HG03442 (cell line): ENCODE results near the gene GALNT13.

Experiments used
- ATAC-seq: cut with Tn5 transposase; IDR thresholded peaks from one replicate; pipeline ENCODE4 v1.9.1; 2021; ENCODE audit warnings: mild to moderate bottlenecking, moderate library complexity; ENCODE audit not compliant: unreplicated experiment

Gene GALNT13

GRCh38 chr2:154289870-154290269, 418.1 kb downstream of the GALNT13 start:
- ATAC-seq, result no peak

- ATAC-seq, result no peak
Measured at GRCh38 chr2:154291511-154291910, 419.8 kb downstream of the GALNT13 start.

- ATAC-seq, result no peak
Measured at GRCh38 chr2:154291927-154292326, 420.2 kb downstream of the GALNT13 start.

- no peak for ATAC-seq
Measured at GRCh38 chr2:154293864-154294263, 422.1 kb downstream of the GALNT13 start.

- ATAC-seq, result no peak
Measured at GRCh38 chr2:154306266-154306970, 434.7 kb downstream of the GALNT13 start.

- ATAC-seq, result no peak
Measured at GRCh38 chr2:154307007-154307406, 435.3 kb downstream of the GALNT13 start.

GRCh38 chr2:154324601-154325000, 452.9 kb downstream of the GALNT13 start:
- no peak for ATAC-seq

- ATAC-seq, result no peak
Measured at GRCh38 chr2:154329510-154329909, 457.8 kb downstream of the GALNT13 start.

GRCh38 chr2:154331784-154332183, 460.1 kb downstream of the GALNT13 start:
- ATAC-seq, result no peak

GRCh38 chr2:154336201-154336600, 464.5 kb downstream of the GALNT13 start:
- ATAC-seq, result no peak

GRCh38 chr2:154338352-154338967, 466.7 kb downstream of the GALNT13 start:
- ATAC-seq, result no peak

GRCh38 chr2:154343282-154343681, 471.6 kb downstream of the GALNT13 start:
- ATAC-seq, result no peak

GRCh38 chr2:154350911-154351310, 479.2 kb downstream of the GALNT13 start:
- no peak for ATAC-seq

GRCh38 chr2:154361276-154361675, 489.6 kb downstream of the GALNT13 start:
- no peak for ATAC-seq

- ATAC-seq, result no peak
Measured at GRCh38 chr2:154368153-154368552, 496.4 kb downstream of the GALNT13 start.

- no peak for ATAC-seq
Measured at GRCh38 chr2:154370873-154371272, 499.2 kb downstream of the GALNT13 start.

- ATAC-seq, result no peak
Measured at GRCh38 chr2:154374416-154374815, 502.7 kb downstream of the GALNT13 start.

GRCh38 chr2:154375579-154375931, 503.8 kb downstream of the GALNT13 start:
- ATAC-seq, result peak; percentile 63

GRCh38 chr2:154381931-154382794, 510.4 kb downstream of the GALNT13 start:
- no peak for ATAC-seq

- no peak for ATAC-seq
Measured at GRCh38 chr2:154386186-154386585, 514.5 kb downstream of the GALNT13 start.

GRCh38 chr2:154391051-154391450, 519.3 kb downstream of the GALNT13 start:
- ATAC-seq, result no peak

GRCh38 chr2:154392256-154392655, 520.5 kb downstream of the GALNT13 start:
- ATAC-seq, result peak; percentile 94
